A549 (cell line): ENCODE data around the gene CPA1.

Experiments used
- CBX8 ChIP-seq: fragments of 200-600 bp; sonication (generic); IDR thresholded peaks from 2 replicates; pipeline ENCODE4 v1.6.1; 2016
- CHD2 ChIP-seq: fragments of 150-350 bp; IDR thresholded peaks from 2 replicates; pipeline ENCODE4 v1.6.1; 2014; ENCODE audit warnings: low read length; ENCODE audit not compliant: partially characterized antibody
- CTCF ChIP-seq: fragments of >200 bp; sonication (Bioruptor Twin); formaldehyde crosslinking; IDR thresholded peaks from 3 replicates; pipeline ENCODE4 v1.5.1; 2016
- EP300 ChIP-seq, 2 experiments: fragments of >200 bp; sonication (Bioruptor Twin); formaldehyde crosslinking; IDR thresholded peaks; 2 replicates in 1 of 2; 3 replicates in 1 of 2; pipeline ENCODE4 v1.6.1; 2016 to 2017
- HMGXB4 ChIP-seq: fragments of 250-450 bp; sonication (Bioruptor Pico); IDR thresholded peaks from 2 replicates; pipeline ENCODE4 v1.5.0; 2021; ENCODE audit warnings: mild to moderate bottlenecking, moderate library complexity, borderline replicate concordance
- JUN ChIP-seq, 2 experiments: fragments of >200 bp; sonication (Bioruptor Twin); formaldehyde crosslinking; IDR thresholded peaks; 2 replicates in 1 of 2; 3 replicates in 1 of 2; pipeline ENCODE4 v1.6.1; 2016 to 2017
- JUNB ChIP-seq: fragments of >200 bp; sonication (Bioruptor Twin); formaldehyde crosslinking; IDR thresholded peaks from 2 replicates; pipeline ENCODE4 v1.6.1; 2016
- KDM1A ChIP-seq: fragments of 200-600 bp; sonication (generic); IDR thresholded peaks from 2 replicates; pipeline ENCODE4 v1.6.1; 2016; ENCODE audit warnings: low read depth, mild to moderate bottlenecking
- PBX3 ChIP-seq: IDR thresholded peaks from 2 replicates; pipeline ENCODE4 v1.6.1; 2012
- POLR2A ChIP-seq: IDR thresholded peaks from 2 replicates; pipeline ENCODE4 v1.6.1; 2012; ENCODE audit warnings: mild to moderate bottlenecking, low read length
- REST ChIP-seq: fragments of 200-600 bp; sonication (generic); IDR thresholded peaks from 2 replicates; pipeline ENCODE4 v1.6.1; 2016; ENCODE audit warnings: antibody characterized with exemption, mild to moderate bottlenecking, moderate library complexity

GRCh38 chr7:130435311-130435854 is 55.1 kb downstream of the CPA1 start:
- TF ChIP-seq CTCF (no peak), JUN (IDR thresholded peaks at IDR 0.05) (no peak), POLR2A (no peak), JUNB (no peak), REST (no peak), EP300 (IDR thresholded peaks at IDR 0.05) (no peak), PBX3 (no peak), HMGXB4 (no peak), CHD2 (no peak), CBX8 (no peak), KDM1A (no peak)
